NCI-H1694 (cell line): ENCODE measurements around the gene RNF144B.

Experiments
- DNase-seq: peaks from one replicate; lab custom pipeline; 2025; lab: John Stamatoyannopoulos, UW

Gene RNF144B

DNA sequence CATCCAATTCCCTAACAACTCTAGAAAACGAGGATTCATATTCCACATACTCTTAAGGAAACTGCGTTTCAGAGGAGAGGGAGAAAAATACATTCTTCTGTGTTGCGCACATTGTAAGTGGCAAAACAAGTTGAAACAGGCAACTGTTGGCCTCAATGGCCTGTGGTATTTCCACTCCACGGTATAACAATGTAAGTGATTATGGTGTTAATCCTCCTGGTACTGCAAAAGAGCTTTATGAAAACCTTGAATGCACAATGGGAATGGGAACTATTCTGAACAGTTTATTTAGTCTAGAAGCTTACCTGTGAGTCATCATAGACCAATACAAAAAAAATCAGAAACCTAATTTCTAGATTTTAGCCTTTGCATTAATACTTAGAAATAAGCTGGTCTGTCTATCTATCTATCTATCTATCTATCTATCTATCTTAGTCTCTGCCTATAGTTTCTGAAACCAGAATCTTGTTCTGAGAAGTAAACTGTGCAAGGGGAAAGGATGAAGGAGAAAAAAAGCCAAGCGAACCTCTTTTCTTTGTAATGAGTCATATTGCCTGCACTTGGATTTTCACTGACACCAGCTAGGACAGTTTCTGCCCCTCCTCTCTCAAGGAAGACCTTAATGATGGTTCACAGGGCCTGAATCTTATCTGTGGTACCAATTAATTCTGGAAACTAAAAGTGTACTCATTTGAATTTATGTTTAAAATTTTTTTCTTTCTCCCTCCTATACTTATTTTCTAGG lies 101.5 kb downstream of the RNF144B start:
- DNase-seq = no peak

DNA sequence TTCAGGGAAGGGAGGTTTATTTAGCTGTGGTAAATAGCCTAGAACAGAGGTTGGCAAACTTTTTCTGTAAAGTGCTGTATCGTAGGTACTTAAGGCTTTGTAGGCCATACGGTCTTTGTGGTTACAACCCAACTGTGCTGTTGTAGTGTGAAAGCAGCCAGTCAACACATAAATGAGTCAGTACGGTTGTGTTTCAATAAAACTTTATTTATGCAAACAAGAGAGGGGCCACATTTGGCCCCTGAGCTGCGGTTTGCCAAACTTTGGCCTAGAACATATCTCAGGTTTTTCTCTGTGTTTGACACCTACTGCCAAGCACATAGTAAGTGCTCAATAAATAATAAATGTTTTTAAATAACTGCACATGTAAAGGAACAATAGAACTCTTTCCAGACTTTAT lies 102.2 kb downstream of the RNF144B start:
- no peak for DNase-seq

DNA sequence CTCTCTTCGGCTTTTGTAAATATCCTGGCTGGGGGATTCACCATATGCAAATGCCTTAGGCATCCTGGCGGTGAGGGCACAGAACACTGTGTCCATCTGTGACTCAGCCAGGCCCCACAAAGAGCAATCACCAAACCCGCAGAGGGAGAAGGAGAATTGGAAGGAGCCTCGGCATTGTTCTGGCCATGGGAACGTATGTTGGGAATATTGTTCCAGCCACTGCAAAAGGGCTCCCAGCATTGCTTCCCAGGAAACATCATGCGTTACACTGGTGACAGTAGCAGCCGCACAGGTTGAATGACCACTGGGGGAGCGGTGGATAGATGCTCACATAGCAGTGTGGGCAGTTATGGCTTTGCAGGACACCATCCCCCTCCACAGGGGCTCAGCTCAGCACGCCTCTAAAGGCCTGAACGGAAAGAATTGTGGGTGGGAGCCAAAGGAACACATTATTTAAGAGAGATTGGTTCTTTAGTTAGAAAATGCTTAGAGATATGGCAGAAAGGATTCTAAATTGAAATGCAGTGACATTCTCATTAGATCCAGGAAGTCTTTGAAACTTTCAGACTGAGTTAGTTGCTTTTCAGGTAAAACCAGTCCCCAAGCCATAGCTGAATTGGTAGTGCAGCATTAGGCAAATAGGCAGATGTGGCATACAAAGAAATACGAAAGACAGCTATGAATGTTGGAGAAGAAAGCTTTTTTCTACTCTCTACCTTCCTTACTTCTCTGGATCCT lies 104.3 kb downstream of the RNF144B start:
- no peak for DNase-seq

DNA sequence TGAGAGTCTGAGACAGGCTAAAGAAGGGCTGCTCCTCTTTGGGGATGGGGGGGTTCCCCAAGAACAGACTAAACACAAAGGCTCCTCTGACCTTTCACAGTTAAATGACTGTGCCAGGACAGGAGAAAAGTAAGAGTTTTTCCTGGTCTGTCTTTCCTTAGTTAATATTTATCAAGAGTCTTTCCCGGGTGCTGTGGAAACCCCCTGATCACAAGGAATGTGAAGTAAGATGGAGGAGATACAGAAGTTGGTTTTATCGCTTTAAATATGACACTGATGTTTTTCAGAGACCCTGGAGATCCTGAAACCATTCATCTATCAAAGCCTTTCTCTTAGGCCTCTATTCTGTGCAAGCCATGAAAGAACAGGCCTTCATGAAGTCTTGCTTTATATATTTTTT lies 105.8 kb downstream of the RNF144B start:
- DNase-seq = no peak

DNA sequence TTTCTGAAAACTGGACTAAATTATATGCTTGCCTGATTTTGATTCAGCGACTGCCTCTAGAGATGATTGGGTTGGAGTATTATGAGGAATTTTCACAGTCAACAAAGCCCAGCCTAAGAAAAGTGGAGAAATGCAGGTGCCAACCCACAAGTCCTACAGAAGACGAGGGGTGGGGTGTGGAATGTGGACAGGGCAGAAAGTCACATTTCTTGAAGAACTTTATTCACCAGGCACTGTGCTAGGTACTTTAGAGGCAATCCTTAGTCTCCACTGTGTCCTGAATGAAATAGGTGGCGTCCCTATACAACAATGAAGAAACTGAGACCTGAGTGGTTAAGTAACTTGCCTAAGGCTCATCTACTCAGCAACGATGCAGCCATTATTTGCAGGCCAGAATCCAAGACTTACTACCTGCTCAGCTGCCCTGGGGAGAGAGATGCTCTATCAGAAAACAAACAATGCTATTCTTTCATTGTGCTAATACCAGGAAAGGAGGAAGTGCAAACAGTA lies 106.3 kb downstream of the RNF144B start:
- no peak for DNase-seq

DNA sequence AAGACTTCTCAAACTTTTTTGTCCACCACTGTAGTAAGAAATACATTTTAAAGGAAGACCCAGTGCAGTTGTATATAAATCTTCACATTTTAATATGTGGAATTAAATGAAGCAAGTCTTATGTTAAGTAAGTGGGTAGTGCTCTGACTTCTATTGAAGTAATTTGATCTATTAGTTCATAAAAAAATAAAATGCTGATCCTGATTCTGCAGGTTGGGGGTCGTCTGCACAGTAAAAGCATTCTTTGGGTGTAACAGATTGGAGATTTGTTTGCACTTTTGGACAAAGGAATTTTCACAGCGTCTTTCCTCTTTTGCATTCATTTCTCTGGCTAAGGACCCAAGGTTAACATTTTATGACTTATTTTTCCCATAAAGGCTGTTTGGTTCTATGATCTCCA lies 106.8 kb downstream of the RNF144B start:
- no peak for DNase-seq

DNA sequence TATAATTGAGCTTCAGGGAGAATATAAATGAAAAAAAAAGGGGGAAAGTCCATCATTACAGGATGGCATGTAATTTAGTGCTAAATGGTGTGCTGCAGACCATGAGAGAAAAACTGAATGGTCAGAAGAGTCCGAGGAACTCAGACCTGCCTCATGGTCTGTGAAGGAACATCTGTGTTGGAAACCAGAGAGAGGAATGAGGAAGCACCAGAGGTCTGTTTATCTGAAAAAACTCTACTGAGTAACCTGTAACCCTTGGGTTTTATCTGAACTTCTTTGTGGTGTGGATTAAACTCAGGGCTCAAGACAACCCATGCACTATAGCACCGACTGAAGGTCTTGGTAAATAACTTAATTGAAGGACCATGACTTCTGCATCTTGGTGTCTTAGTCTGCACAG lies 108.1 kb downstream of the RNF144B start:
- no peak for DNase-seq

DNA sequence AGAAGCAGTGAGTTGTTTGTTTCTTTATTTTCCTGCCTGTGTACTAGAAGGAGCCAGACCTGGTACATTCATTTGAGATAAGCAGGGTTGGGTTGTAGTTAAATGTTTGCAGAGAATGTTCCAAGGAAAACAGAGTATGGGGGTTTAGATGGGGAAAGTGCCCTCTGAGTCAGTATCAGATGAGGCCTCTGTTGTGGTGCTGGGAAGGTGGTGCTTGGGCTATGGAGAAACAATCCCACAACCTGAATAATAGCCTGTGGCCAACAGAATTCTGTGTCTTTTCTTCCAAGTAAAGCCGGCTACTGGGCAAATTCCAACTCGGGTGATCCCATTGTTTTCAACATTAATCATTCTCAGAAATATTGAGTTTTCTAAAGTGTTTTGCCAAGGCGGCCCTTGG lies 109.3 kb downstream of the RNF144B start:
- no peak for DNase-seq

DNA sequence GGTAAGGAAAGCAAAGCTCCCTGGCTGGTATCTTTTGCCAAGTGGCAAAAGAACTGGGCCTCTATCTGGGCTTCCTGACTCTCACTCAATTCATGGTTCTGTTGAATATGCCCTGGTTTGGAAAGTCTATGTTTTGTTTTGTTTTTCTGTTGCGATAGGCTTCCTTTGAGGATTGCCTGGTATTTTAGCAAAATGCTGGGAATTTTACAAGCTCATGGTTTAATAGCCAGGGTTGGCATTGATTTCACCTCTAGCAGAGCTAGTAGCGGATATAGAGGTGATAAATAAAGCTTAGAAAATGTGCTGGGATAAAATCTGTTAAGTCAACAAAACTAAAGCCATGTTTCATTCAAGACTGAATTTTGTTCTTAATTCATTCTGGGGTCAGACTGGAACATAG lies 109.9 kb downstream of the RNF144B start:
- no peak for DNase-seq

DNA sequence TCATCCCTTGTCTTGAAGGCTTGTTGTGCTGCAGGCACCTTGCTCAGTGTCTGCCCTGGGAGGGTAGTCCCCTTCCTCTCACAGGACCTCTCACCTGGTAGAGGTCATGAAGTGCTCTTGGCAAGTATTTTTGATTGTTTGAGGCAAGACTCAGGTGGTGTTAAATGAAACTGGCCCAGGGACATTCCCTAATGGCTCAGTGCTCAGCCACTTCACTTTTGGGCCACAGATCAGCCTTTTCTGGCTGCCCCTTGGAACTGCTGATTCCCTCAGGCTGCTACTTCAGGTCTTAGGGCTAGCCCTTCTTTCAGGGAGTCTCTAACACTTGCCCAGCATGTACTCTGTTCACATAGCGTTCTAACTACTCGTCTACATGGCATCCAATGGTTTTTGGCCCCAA lies 111.3 kb downstream of the RNF144B start:
- DNase-seq = no peak

DNA sequence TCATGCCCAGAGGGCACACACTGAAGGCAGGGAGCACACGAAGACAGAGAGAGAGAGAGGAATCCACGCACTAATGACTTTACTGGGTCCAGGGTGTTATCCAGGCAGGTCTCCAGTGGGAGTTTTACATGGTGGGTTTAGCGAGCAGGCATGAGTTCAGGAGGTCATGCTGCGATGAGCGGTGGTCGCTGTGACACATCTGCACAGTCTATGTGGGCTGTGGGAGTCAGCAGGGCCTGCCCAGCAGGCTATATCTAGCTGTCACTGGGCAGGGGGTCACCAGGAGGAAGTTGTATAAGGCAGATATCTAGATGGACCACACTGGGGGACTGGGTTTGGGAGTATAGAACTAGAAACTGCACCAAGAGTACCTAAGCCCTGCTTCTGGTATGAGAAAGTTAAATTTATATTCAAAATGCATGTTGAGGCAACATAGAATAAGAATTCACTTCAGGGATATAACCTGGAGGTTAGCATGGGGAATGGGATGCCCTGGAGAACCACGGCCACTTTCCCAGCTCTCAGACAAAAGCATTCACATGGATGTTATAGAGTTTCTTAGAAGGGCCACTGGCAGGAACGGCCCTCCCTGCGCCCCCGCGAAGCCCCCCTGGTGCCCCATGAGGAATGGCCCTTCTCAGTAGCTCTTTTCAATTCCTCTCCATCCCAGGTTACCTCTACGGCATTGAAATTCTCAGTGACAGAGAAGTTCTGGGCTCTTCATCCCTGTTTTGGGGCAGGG lies 113.9 kb downstream of the RNF144B start:
- DNase-seq = no peak

DNA sequence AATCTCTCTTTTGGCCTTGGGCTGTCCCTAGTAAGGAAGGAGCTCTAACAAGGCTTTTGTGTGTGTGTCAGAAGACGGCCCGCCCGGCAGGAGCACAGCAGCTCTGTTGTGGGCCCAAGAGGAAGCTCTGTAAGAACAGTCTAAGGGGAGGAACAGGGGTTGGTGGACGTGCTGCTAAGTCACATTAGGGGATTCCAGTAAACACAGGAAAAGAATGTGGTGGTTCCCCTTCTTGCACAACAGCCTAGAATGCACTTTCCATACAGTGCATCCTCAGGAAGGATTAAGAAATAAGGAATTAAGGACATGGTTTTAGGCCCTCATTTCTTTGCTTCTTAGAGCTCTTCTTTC lies 114.5 kb downstream of the RNF144B start:
- DNase-seq = no peak

DNA sequence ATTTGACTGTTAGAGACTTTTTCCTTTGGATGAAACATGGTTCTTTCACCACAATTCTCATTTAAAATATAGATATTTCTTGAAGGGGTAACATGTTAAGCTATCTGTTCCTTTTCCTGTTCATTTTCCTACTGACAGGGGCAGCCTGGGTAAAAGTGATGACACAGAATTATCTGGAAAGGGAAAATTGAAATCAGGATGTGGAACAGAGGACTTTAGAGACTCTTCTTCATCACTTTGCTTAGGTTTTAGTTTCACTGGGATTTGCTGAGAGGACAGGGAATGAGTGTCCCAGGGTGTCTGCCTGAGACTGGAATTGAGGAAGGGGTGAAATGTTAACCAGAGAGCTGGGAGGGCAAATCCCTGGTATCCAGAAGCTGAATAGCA lies 116.0 kb downstream of the RNF144B start:
- DNase-seq = no peak

DNA sequence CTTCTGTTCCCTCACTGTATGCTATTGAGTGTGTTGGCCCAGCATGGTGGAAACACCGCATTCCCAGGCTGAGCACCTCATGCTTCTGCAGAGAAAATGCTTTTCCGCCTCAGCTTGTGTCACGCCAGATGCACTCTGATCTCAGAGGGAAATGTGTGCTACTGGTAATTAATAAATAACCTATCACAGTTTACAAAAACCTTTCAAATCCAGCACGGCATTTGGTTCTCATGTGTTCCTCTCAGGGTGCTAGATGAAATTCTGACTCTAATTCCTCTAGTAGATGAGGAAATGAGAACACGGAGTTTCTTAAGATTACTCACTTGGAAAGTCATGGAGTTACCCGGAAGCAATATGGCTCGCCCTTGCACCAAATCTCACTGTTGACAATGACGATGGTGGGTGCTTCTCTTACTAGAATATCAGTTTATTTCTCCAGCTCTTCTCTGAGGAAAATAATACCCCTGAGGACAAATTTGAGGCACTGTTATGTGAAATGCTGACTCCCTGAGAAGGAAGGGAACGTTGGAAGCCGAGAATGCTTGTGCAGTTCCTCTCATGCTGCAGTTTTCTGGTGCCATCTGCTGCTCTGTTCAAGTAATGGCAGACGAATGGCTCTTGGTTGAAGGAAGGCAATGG lies 116.6 kb downstream of the RNF144B start:
- peak; percentile 58 for DNase-seq

DNA sequence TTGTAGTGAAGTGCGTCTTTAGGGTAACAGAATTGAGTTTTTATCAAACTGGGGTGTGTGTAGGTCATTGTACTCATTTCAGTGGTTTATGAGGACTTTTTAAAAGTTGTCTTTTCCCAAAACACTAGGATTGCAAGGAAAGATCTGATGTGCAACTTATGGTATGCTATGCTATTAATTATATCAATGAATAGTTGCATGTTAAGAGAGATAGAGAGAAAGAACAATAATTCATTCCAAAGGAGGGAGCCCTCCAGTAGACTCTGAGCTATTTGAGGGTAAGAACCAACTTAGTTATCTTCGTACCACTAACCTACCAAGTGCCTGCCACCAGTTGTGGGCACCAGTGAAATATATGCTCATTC lies 117.1 kb downstream of the RNF144B start:
- DNase-seq = no peak

DNA sequence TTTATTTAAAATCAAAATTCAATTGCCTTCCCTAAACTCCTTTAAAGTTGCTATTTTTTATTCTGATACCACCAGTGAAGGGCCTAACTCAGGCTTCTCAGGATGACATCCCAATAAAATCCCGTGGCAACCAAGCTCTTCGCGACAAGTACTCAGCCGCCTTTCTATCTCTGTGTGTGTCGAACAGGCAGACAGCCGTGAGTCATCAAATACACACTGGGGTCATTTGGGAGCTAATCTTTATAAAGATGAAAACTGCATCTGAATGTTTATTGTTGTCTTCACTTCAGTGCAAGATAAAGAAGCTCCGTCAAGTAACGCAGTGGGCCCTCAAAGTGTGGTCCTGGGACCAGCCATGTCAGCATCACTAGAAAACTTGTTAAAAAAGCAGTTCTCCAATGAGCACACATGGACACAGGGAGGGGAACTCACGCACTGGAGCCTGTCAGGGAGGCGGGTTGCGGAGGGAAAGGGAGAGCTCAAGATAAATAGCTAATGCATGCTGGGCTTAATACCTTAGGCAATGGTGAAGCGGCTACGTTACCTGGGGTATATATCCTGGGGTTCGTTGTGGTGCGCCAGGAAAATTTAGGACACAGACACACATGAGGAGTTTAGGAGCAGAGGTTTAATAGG lies 119.3 kb downstream of the RNF144B start:
- no peak for DNase-seq

DNA sequence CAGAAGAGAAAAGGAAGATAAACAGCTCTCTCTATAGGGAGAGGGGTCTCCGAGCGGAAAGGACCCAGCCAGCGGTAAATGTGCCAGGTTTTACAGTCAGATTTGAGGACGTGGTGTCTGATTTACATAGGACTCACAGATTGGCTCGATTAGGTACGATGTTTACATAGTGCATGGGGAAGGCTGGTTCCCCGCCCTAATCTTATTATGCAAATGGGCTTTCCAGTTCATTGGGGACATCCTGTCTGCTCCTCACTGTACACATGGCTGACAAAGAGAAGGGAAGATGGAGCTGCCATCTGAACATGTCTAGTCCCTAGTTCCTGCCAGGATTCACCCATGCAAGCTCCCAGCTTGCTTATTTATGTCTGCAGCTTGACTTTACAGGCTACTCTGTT lies 119.9 kb downstream of the RNF144B start:
- DNase-seq = no peak

DNA sequence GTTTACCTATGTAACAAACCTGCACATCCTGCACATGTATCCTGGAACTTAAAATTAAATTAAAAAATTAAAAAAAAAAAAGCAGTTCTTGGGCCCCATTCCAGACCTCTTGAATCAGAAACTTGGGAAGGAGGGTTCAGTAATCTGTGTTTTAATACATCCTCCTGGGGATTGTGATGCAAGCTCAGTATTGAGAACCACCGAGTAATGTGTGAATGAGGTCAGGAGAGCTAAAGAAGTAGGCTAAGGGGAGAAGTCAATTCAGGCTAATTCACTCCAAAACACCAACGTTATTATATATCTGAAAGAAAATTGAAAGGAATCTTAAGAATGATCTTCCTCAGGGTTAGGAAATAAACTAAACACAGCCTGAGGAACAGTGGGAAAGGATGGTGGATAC lies 120.4 kb downstream of the RNF144B start:
- DNase-seq = no peak

DNA sequence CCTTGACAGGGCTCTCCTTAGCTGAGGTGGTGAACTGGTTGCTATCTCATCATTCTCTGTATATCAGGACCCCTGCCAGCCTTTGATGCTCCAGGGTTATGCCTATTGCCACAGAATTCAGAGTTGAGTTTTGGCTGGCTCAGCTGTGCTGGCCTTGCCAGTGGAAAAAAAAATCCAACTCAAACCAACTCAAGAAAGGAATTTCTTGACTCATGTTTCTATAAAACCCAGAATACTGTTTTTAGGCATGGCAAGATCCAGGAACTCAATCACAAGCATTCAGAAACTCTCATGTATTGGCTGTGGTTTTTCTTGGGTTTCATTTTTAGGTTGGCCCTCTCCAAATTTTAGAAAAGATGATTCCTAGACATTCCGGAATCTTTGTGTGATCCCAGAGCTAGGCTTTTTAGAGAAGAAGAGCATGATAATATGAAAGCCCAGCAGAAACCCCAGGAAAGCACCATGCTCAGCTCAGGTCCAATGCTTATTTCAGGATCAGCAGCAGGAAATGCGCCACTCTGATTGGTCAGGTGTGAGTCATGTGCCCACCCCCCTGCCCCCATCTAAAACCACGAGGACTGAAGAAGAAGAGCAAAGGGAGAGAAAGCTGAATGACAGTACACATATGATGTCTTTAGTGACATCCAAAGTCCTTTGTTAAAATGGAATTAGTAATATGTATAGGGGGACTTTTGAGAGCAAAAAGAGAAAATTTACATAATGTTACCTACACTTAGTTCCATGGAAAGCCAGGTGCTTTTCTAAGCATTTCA lies 122.9 kb downstream of the RNF144B start:
- no peak for DNase-seq

DNA sequence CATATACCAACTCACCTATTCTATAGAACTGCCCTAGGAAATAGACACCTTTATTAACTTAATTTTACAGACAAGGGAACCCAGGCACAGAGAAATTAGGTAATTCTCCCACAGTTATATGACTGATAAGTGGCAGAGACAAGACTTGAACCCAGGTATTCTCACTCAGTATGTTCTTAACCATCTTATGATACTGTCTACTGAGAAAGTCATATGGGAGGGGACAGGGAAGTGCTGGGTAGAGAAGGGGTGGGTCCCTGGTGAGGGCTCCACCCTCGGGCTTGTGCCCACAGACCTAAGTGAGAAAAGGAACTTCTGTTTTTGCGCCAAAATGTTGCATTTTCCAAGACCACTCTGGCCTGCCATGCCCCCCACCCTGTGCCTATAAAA lies 123.5 kb downstream of the RNF144B start:
- no peak for DNase-seq

DNA sequence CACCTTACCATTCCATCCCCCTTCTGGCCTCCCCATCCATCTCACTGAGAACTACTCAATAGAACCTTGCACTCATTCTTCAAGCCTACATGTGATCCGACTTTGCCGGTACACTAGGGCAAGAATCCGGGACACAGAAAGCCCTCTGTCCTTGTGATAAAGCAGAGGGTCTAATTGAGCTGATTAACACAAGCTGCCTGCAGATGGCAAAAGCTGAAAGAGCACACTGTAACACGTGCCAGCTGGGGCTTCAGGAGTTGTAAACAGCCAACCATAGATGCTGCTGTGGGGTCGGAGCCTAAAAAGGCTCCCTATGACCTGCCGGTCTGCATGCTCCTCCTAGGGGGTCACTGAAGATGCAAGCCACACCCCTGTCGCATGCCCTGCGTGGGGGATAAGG lies 124.1 kb downstream of the RNF144B start:
- no peak for DNase-seq
